Stimulated activated naive CD4-positive, alpha-beta T cell treated with Interleukin-2 at 50 U/mL for 16 hours (primary cell): ENCODE data around the gene COL10A1.

Experiments
- DNase-seq: peaks from one replicate; lab custom pipeline; 2025; lab: John Stamatoyannopoulos, UW

COL10A1 gene

DNA sequence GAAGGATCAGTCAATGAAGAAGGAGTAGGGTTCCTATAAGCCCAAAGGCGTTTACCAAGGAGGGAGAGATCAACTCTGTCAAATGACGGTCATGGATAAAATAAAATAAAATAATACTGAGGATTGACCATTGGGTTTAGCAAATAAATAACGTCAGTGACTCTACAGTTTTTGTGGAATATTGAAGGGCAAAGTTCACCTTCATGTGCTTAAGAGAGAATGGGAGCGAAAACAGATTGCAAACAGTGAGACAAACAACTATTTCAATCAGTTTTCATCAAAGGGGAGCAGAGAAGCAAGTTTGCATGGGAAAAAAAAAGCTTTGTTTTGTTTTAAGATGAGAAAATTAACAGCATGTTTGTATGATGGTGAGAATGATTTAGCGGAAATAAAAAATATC is 42.9 kb downstream of the COL10A1 start:
- no peak for DNase-seq

GRCh38 chr6:116078945-116079344 is 47.0 kb downstream of the COL10A1 start:
- no peak for DNase-seq

- no peak for DNase-seq
These were observed 47.4 kb downstream of the COL10A1 start for GRCh38 chr6:116078522-116078921.

DNA sequence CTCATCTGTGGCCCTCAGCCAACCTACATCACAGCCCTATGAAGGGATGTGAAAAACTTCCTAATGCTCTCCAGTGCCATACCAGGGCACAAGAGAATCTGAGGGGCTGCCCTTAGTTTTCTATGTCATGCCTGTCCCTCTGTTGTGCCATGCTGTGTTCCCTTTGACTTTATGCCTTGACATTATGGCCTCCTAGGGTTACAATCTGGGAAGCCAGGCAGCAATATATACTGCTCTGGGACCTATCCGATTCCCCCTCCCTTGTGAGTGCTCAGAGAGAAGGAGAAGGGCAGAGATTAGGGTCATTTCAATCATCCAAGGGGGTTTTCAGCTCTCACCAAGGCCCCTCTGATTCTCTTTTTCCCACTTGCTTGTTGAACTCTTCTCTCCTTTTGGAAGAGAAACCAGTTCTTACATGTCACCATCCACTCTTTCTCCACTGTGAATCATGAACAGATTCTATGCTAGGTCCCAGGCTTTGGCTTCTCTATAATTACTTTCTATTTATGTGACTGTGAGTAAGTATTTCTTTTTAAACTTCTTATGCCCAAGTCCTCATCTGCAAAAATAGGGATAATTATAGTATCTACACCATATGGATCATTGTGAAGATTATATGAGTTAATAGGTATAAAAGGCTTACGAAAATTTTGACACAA is 51.1 kb downstream of the COL10A1 start:
- no peak for DNase-seq

GRCh38 chr6:116073765-116074440 is 52.0 kb downstream of the COL10A1 start:
- DNase-seq, result no peak

DNA sequence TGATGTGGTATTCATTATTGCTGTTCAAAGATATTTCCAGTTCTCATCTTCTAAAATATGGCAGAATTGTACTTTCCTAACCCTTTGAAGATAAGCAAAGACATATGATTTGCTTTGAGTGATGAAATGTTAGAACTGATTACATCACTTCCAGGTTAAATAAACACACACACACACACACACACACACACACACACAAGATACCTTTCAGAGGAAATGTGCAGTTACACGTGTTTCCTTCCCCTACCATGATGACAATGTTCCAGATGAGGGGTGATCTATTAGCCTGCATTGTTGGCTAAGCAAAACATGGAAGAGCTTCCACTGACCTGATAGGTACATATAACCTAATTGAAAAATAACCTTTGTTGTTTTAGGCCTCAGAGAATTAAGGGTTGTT is 53.6 kb downstream of the COL10A1 start:
- no peak for DNase-seq

DNA sequence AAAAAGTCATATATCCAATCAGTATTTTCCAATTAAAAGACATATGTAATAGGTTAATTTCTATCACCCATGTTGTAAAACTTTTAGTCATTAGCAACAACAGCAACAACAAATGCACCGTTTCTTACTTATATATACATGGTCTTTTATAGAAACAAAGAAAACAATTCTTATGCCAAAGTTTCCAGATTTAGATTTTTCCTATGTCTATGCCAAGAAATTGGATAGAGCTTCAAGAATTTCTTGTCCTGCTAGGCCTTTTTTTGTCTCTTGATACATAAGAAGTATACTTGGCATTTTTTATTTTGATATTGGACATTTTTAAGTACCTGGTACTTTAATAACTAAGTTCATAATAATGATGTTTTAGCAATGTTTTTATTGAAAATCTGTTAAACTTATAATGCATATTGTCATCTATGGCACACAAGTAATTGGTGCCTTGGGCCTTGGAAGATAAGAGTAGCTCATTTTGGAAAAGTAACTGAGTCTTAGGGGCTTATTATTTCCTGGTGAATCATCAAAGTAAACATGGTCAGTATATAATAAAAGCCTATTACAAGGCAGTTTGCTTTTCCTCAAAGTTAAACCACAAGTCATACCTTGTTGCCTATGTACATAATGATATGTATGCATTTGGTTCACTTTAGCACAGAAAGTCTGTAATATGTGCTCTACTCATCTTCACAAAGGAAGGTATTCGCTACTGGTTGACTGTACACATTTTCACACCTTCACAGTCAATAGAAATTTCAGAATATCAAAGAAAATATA is 55.1 kb downstream of the COL10A1 start:
- DNase-seq, result no peak

DNA sequence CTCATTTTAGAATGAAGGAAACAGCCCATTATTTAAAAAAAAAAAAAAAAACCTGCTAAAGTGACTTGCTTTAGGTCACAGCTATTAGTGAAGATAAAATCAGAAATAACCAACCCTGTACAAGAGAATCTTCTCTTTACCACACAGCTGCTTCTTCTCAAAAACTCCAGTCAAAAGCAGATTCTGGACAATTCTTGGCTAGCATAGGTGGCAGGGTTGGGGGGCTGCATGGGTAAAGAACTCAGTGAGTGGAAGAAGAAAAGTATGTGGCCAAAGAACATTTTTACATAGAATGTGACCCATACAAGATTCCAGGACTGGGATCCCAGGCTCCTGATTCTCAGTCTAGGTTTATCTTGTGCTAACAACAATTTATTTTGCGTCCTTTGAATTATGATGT is 55.8 kb downstream of the COL10A1 start:
- DNase-seq, result no peak
